ENCODE measurements around the gene TCAP.

DNA sequence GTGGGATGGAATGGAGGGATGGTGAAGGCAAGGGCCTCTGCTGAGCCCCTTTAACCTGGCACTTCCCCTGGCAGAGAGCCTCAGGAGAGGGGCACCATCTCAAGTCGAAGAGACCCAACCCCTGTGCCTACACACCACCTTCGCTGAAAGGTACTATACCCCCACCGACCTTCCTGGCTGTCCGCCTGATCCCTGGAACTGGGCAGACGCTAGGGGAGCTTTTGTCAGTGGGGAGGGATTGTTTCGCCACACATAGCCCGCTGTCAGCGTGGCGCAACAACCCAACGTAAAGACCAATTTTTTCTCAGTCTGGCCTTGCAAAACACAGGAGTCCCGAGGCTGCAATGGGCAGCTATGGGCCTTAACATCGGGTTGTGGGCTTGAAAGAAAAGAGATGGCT lies 35.3 kb upstream of the TCAP start:
- TF ChIP-seq, protein P1, sequence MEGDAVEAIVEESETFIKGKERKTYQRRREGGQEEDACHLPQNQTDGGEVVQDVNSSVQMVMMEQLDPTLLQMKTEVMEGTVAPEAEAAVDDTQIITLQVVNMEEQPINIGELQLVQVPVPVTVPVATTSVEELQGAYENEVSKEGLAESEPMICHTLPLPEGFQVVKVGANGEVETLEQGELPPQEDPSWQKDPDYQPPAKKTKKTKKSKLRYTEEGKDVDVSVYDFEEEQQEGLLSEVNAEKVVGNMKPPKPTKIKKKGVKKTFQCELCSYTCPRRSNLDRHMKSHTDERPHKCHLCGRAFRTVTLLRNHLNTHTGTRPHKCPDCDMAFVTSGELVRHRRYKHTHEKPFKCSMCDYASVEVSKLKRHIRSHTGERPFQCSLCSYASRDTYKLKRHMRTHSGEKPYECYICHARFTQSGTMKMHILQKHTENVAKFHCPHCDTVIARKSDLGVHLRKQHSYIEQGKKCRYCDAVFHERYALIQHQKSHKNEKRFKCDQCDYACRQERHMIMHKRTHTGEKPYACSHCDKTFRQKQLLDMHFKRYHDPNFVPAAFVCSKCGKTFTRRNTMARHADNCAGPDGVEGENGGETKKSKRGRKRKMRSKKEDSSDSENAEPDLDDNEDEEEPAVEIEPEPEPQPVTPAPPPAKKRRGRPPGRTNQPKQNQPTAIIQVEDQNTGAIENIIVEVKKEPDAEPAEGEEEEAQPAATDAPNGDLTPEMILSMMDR (IDR thresholded peaks at IDR 0.05; ENCODE audit: low read depth, low read length): no peak
- TF ChIP-seq EZH2phosphoT487 (IDR thresholded peaks at IDR 0.05; ENCODE audit: low read depth): no peak

All from OCI-LY3 (cell line).